HG03045 (cell line): ENCODE results near the gene GJB3.
"Not testable (repeated sequence)": the region's sequence is repeated elsewhere in the genome, so short reads cannot be mapped to it uniquely, and the experiment has no call there.

Experiments
- ATAC-seq: cut with Tn5 transposase; IDR thresholded peaks from one replicate; pipeline ENCODE4 v1.9.1; 2021; ENCODE audit warnings: mild to moderate bottlenecking, moderate library complexity; ENCODE audit not compliant: unreplicated experiment

The GJB3 gene

DNA sequence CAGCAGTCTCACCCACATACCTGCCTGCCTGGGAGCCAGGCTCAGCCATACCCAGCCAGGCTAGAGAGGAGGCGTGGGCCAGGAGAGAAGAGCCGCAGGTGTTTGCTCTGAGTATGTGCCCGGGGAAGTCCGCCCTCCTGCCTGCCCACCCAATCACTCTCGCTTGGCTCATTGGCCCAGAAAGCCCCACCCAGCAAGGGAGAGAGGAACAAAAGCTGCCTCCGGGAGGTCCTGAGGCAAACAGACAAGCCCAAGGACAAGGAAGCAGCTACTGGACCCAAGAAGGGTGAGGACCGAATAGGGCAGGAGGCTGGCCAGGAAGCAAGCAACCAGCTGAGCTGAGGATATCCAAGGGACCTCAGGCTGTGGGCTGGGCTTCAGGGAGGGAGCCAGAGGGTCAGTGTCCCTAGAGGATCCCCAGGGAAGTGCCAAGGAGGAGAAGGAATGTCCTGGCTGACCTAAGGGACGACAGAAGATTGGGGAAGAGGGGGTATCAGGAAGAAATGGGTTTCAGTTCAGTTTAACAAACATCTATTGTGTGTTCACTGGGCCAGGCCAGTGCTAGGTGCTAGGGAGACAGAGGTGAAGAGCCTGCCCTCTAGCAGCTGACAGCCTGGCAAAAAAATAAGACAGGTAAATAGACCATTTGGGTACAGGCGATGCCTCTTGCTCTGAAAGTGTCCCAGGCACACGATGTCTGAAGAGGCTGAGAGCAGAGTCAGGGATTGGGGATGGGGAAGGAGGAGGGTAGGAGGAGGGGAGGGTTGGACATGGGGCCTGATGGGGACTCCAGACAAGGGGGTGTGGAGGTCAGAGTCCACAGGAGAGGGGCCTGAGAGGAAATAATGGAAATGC is 21.3 kb upstream of the GJB3 start, which contains the start of gene GJB4:
Gene GJB4 (plus strand): TSS at position 238 of the 855 bp plus-strand sequence. CDS start 1,515 bp downstream, outside the sequence.
- no peak for ATAC-seq

GRCh38 chr1:34761176-34761761 is 19.7 kb upstream of the GJB3 start:
- ATAC-seq = no peak

DNA sequence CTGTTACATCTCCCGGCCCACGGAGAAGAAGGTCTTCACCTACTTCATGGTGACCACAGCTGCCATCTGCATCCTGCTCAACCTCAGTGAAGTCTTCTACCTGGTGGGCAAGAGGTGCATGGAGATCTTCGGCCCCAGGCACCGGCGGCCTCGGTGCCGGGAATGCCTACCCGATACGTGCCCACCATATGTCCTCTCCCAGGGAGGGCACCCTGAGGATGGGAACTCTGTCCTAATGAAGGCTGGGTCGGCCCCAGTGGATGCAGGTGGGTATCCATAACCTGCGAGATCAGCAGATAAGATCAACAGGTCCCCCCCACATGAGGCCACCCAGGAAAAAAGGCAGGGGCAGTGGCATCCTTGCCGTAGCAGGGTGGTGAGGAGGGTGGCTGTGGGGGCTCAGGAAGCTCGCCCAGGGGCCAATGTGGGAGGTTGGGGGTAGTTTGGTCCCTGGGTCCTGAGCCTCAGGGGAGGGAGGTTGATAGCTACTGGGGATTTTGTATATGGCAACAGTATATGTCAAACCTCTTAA is 19.2 kb upstream of the GJB3 start:
- ATAC-seq = no peak

GRCh38 chr1:34762474-34763141 is 18.4 kb upstream of the GJB3 start:
- no peak for ATAC-seq

- ATAC-seq = no peak
These were observed 17.8 kb upstream of the GJB3 start for GRCh38 chr1:34763142-34763781.

GRCh38 chr1:34768856-34769255 is 12.2 kb upstream of the GJB3 start:
- no peak for ATAC-seq

- ATAC-seq = no peak
These were observed 10.0 kb upstream of the GJB3 start for GRCh38 chr1:34770891-34771504.

- ATAC-seq = no peak
These were observed 9.2 kb upstream of the GJB3 start for GRCh38 chr1:34771573-34772371.

DNA sequence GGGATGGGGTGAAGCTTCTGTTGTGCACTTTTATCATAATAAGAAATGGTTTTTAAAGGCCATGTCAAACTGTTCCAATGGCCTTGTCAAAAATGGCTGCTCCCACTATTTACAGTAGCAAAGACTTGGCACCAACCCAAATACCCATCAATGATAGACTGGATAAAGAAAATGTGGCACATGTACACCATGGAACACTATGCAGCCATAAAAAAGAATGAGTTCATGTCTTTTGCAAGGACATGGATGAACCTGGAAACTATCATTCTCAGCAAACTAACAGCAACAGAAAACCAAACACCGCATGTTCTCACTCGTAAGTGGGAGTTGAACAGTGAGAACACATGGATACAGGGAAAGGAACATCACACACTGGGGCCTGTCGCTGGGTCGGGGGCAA is 7.9 kb upstream of the GJB3 start:
- not testable (repeated sequence) for ATAC-seq

GRCh38 chr1:34774957-34775356 is 6.1 kb upstream of the GJB3 start:
- no peak for ATAC-seq

GRCh38 chr1:34776911-34777310 is 4.1 kb upstream of the GJB3 start:
- no peak for ATAC-seq

- no peak for ATAC-seq
These were observed 3.3 kb upstream of the GJB3 start for GRCh38 chr1:34777519-34778321.

- ATAC-seq = no peak
These were observed 2.6 kb upstream of the GJB3 start for GRCh38 chr1:34778381-34778780.

- ATAC-seq = no peak
These were observed 2.0 kb upstream of the GJB3 start for GRCh38 chr1:34779005-34779404.

- ATAC-seq = no peak
These were observed 1.5 kb upstream of the GJB3 start for GRCh38 chr1:34779526-34779925.

DNA sequence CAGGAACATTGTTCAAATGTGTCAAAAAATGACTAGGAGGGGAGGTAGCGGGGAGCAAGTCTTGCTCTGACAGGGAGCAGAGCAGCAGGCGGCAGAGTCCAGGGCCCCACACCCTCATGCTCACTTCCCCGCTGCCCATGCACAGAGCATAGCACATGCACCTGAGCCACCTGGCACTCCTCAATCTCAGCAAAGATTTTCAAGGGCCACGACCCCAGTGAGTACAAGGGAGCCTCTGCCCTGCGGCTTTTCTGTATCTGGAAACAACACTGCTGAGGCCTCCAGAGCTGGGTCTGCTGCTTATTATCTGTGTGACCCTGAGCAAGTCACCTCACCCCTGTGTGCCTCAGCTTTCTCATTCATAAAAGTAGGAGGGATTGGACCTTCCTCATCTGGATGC is 1.1 kb upstream of the GJB3 start:
- no peak for ATAC-seq

DNA sequence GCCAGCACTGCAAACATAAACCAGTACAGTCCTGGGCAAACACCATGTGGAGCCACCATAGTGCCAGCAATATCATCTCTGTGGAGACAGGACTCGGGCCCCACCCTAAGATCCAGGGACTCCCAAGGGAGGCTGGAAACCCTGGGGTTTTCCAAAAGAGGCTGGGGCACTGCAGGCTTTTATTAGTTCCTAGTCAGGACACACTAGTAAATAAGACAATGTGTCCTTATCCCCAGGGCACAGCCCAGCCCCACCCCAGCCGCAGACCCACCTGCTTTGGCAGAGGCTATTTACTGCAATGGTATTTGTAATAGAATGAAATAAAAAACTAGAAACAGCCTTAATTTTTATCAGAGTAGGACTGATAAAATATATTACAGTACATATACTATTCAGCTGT is 486 bp upstream of the GJB3 start:
- no peak for ATAC-seq

DNA sequence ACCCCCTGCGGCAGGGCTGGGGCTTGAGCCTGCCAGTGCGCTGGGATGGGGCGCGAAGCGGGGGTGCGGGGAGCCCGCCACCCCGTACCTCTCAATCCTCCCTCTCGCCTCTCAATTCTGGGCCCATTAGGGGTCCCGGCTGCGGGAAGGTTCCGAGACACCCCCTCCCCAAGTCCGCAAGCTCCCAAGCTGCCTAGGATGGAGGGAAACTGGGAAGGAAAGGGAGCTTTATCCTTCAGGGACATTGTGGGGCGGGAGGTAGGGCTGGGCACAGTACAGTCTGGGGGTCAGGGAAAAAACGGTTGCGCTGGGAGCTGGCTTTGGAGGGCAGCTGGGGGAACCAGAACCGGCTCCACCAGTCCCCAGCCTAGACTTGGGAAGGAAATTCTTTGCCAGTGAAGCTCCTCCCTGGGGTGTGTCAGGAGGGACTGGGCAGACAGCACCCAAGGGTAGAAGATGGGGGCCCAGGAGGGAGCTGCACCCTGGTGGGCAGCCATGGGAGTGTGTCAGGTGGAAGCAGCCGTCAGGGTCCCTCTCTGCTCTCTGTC is 904 bp downstream of the GJB3 start:
- no peak for ATAC-seq

DNA sequence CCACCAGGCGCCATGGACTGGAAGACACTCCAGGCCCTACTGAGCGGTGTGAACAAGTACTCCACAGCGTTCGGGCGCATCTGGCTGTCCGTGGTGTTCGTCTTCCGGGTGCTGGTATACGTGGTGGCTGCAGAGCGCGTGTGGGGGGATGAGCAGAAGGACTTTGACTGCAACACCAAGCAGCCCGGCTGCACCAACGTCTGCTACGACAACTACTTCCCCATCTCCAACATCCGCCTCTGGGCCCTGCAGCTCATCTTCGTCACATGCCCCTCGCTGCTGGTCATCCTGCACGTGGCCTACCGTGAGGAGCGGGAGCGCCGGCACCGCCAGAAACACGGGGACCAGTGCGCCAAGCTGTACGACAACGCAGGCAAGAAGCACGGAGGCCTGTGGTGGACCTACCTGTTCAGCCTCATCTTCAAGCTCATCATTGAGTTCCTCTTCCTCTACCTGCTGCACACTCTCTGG is 3.8 kb downstream of the GJB3 start:
- no peak for ATAC-seq
